ENCODE results near the gene GHITM.

The GHITM gene

GRCh38 chr10:84201682-84202081 lies 62.4 kb downstream of the GHITM start:
- no peak for DNase-seq (ENCODE audit: low read depth)
- no peak for TF ChIP-seq CTCF (conservative IDR thresholded peaks at IDR 0.05; ENCODE audit: control insufficient read depth, insufficient read depth, low read depth, low read length)
- no peak overlapping the region for H3K4me3 ChIP-seq (ENCODE audit: control insufficient read depth, low read depth, low read length)

- no peak for DNase-seq (ENCODE audit: low read depth)
- no peak for TF ChIP-seq CTCF (conservative IDR thresholded peaks at IDR 0.05; ENCODE audit: control insufficient read depth, insufficient read depth, low read depth, low read length)
- H3K4me3 ChIP-seq (ENCODE audit: control insufficient read depth, low read depth, low read length), result no peak overlapping the region
These were observed 63.0 kb downstream of the GHITM start for GRCh38 chr10:84202349-84202748.
